ENCODE data around the gene MACROD1. TPM values are rescaled to one million over a fixed set of nuclear protein-coding genes. Genes with fewer than 3 reads are reported as not detected.
"Not testable (repeated sequence)": the region's sequence is repeated elsewhere in the genome, so short reads cannot be mapped to it uniquely, and the experiment has no call there.

Gene MACROD1
- polyA plus RNA-seq, 2 donors = 25.6 to 75.6 TPM

GRCh38 chr11:64047373-64047772 lies 118.5 kb downstream of the MACROD1 start:
- H3K27me3 ChIP-seq (ENCODE audit: control insufficient read depth in 1 of 2, insufficient read depth in 2 of 2, low read length in 2 of 2); H3K4me3 ChIP-seq (ENCODE audit: low read depth in 1 of 2, low read length in 2 of 2); H3K27ac ChIP-seq (ENCODE audit: low read depth in 2 of 2, low read length in 1 of 2); H3K9me3 ChIP-seq (ENCODE audit: control insufficient read depth in 2 of 2, insufficient read depth in 1 of 2, low read depth in 1 of 2, low read length in 1 of 2); H3K4me1 ChIP-seq (ENCODE audit: control insufficient read depth in 2 of 2, insufficient read depth in 2 of 2, low read length in 1 of 2); H3K36me3 ChIP-seq (ENCODE audit: control insufficient read depth in 2 of 2, insufficient read depth in 2 of 2, low read length in 1 of 2): not testable (repeated sequence)
- 90 to 91% methylated on average over 8 of the region's 8 CpGs for WGBS, 2 donors

- Histone ChIP-seq H3K9me3 (ENCODE audit: control insufficient read depth in 2 of 2, insufficient read depth in 1 of 2, low read depth in 1 of 2, low read length in 1 of 2) (no peaks in the 10 kb centered on the region), H3K36me3 (ENCODE audit: control insufficient read depth in 2 of 2, insufficient read depth in 2 of 2, low read length in 1 of 2) (no peaks in the 10 kb centered on the region), H3K4me3 (ENCODE audit: low read depth in 1 of 2, low read length in 2 of 2) (no peak overlapping the region), H3K27me3 (ENCODE audit: control insufficient read depth in 1 of 2, insufficient read depth in 2 of 2, low read length in 2 of 2) (no peaks in the 10 kb centered on the region), H3K4me1 (ENCODE audit: control insufficient read depth in 2 of 2, insufficient read depth in 2 of 2, low read length in 1 of 2) (no peaks in the 10 kb centered on the region), H3K27ac (ENCODE audit: low read depth in 2 of 2, low read length in 1 of 2) (no peak overlapping the region)
- 95% methylated on average over 2 of the region's 2 CpGs for WGBS, 2 donors
Observed at GRCh38 chr11:64045700-64046099, 120.2 kb downstream of the MACROD1 start.

GRCh38 chr11:64044730-64045393 lies 121.1 kb downstream of the MACROD1 start:
- no peaks in the 10 kb centered on the region for H3K27me3 ChIP-seq (ENCODE audit: control insufficient read depth in 1 of 2, insufficient read depth in 2 of 2, low read length in 2 of 2)
- H3K27ac ChIP-seq (ENCODE audit: low read depth in 2 of 2, low read length in 1 of 2) = no peak overlapping the region
- WGBS, 2 donors = 71 to 73% methylated on average over 18 of the region's 18 CpGs
- H3K9me3 ChIP-seq (ENCODE audit: control insufficient read depth in 2 of 2, insufficient read depth in 1 of 2, low read depth in 1 of 2, low read length in 1 of 2) = no peaks in the 10 kb centered on the region
- no peak overlapping the region for H3K4me3 ChIP-seq (ENCODE audit: low read depth in 1 of 2, low read length in 2 of 2)
- no peaks in the 10 kb centered on the region for H3K36me3 ChIP-seq (ENCODE audit: control insufficient read depth in 2 of 2, insufficient read depth in 2 of 2, low read length in 1 of 2)
- H3K4me1 ChIP-seq (ENCODE audit: control insufficient read depth in 2 of 2, insufficient read depth in 2 of 2, low read length in 1 of 2) = no peaks in the 10 kb centered on the region

GRCh38 chr11:64043545-64043944 lies 122.4 kb downstream of the MACROD1 start:
- Histone ChIP-seq H3K36me3 (ENCODE audit: control insufficient read depth in 2 of 2, insufficient read depth in 2 of 2, low read length in 1 of 2) (no peaks in the 10 kb centered on the region), H3K27me3 (ENCODE audit: control insufficient read depth in 1 of 2, insufficient read depth in 2 of 2, low read length in 2 of 2) (no peaks in the 10 kb centered on the region), H3K9me3 (ENCODE audit: control insufficient read depth in 2 of 2, insufficient read depth in 1 of 2, low read depth in 1 of 2, low read length in 1 of 2) (no peaks in the 10 kb centered on the region), H3K4me1 (ENCODE audit: control insufficient read depth in 2 of 2, insufficient read depth in 2 of 2, low read length in 1 of 2) (no peaks in the 10 kb centered on the region), H3K27ac (ENCODE audit: low read depth in 2 of 2, low read length in 1 of 2) (no peak overlapping the region), H3K4me3 (ENCODE audit: low read depth in 1 of 2, low read length in 2 of 2) (no peak overlapping the region)
- WGBS, 2 donors = 90% methylated on average over 5 of the region's 5 CpGs

- H3K4me1 ChIP-seq (ENCODE audit: control insufficient read depth in 2 of 2, insufficient read depth in 2 of 2, low read length in 1 of 2) = no peaks in the 10 kb centered on the region
- no peak overlapping the region for H3K27ac ChIP-seq (ENCODE audit: low read depth in 2 of 2, low read length in 1 of 2)
- no peaks in the 10 kb centered on the region for H3K36me3 ChIP-seq (ENCODE audit: control insufficient read depth in 2 of 2, insufficient read depth in 2 of 2, low read length in 1 of 2)
- 73 to 82% methylated on average over 4 of the region's 4 CpGs for WGBS, 2 donors
- H3K4me3 ChIP-seq (ENCODE audit: low read depth in 1 of 2, low read length in 2 of 2) = no peak overlapping the region
- H3K27me3 ChIP-seq (ENCODE audit: control insufficient read depth in 1 of 2, insufficient read depth in 2 of 2, low read length in 2 of 2) = no peaks in the 10 kb centered on the region
- H3K9me3 ChIP-seq (ENCODE audit: control insufficient read depth in 2 of 2, insufficient read depth in 1 of 2, low read depth in 1 of 2, low read length in 1 of 2) = peaks cover 0 to 4% of the 10 kb centered on the region in 2 donors
Observed at GRCh38 chr11:64042301-64042700, 123.6 kb downstream of the MACROD1 start.

- Histone ChIP-seq H3K36me3 (ENCODE audit: control insufficient read depth in 2 of 2, insufficient read depth in 2 of 2, low read length in 1 of 2) (no peaks in the 10 kb centered on the region), H3K27me3 (ENCODE audit: control insufficient read depth in 1 of 2, insufficient read depth in 2 of 2, low read length in 2 of 2) (no peaks in the 10 kb centered on the region), H3K4me3 (ENCODE audit: low read depth in 1 of 2, low read length in 2 of 2) (no peak overlapping the region), H3K27ac (ENCODE audit: low read depth in 2 of 2, low read length in 1 of 2) (no peak overlapping the region), H3K4me1 (ENCODE audit: control insufficient read depth in 2 of 2, insufficient read depth in 2 of 2, low read length in 1 of 2) (no peaks in the 10 kb centered on the region), H3K9me3 (ENCODE audit: control insufficient read depth in 2 of 2, insufficient read depth in 1 of 2, low read depth in 1 of 2, low read length in 1 of 2) (peaks cover 0 to 4% of the 10 kb centered on the region in 2 donors)
- 90 to 94% methylated on average over 9 of the region's 9 CpGs for WGBS, 2 donors
Observed at GRCh38 chr11:64041846-64042245, 124.1 kb downstream of the MACROD1 start.

GRCh38 chr11:64040684-64041322 lies 125.1 kb downstream of the MACROD1 start:
- peaks cover 0 to 7% of the 10 kb centered on the region in 2 donors for H3K27me3 ChIP-seq (ENCODE audit: control insufficient read depth in 1 of 2, insufficient read depth in 2 of 2, low read length in 2 of 2)
- H3K4me1 ChIP-seq (ENCODE audit: control insufficient read depth in 2 of 2, insufficient read depth in 2 of 2, low read length in 1 of 2) = no peaks in the 10 kb centered on the region
- 64 to 69% methylated on average over 19 to 20 of the region's 20 CpGs for WGBS, 2 donors
- no peak overlapping the region for H3K4me3 ChIP-seq (ENCODE audit: low read depth in 1 of 2, low read length in 2 of 2)
- H3K27ac ChIP-seq (ENCODE audit: low read depth in 2 of 2, low read length in 1 of 2) = no peak overlapping the region
- H3K9me3 ChIP-seq (ENCODE audit: control insufficient read depth in 2 of 2, insufficient read depth in 1 of 2, low read depth in 1 of 2, low read length in 1 of 2) = peaks cover 0 to 4% of the 10 kb centered on the region in 2 donors
- H3K36me3 ChIP-seq (ENCODE audit: control insufficient read depth in 2 of 2, insufficient read depth in 2 of 2, low read length in 1 of 2) = no peaks in the 10 kb centered on the region

GRCh38 chr11:64039012-64039665 lies 126.8 kb downstream of the MACROD1 start:
- 78 to 81% methylated on average over 16 of the region's 16 CpGs for WGBS, 2 donors

GRCh38 chr11:64038500-64038899 lies 127.4 kb downstream of the MACROD1 start:
- Histone ChIP-seq H3K27me3 (ENCODE audit: control insufficient read depth in 1 of 2, insufficient read depth in 2 of 2, low read length in 2 of 2) (peaks cover 0 to 13% of the 10 kb centered on the region in 2 donors), H3K4me1 (ENCODE audit: control insufficient read depth in 2 of 2, insufficient read depth in 2 of 2, low read length in 1 of 2) (peaks cover 0 to 3% of the 10 kb centered on the region in 2 donors), H3K27ac (ENCODE audit: low read depth in 2 of 2, low read length in 1 of 2) (no peak overlapping the region), H3K36me3 (ENCODE audit: control insufficient read depth in 2 of 2, insufficient read depth in 2 of 2, low read length in 1 of 2) (no peaks in the 10 kb centered on the region), H3K9me3 (ENCODE audit: control insufficient read depth in 2 of 2, insufficient read depth in 1 of 2, low read depth in 1 of 2, low read length in 1 of 2) (peaks cover 0 to 4% of the 10 kb centered on the region in 2 donors), H3K4me3 (ENCODE audit: low read depth in 1 of 2, low read length in 2 of 2) (no peak overlapping the region)
- WGBS, 2 donors = 97 to 100% methylated on average over 4 of the region's 4 CpGs

More at GRCh38 chr11:64039012-64039665, 126.8 kb downstream of the MACROD1 start:
- Histone ChIP-seq H3K36me3 (ENCODE audit: control insufficient read depth in 2 of 2, insufficient read depth in 2 of 2, low read length in 1 of 2) (no peaks in the 10 kb centered on the region), H3K4me3 (ENCODE audit: low read depth in 1 of 2, low read length in 2 of 2) (no peak overlapping the region), H3K4me1 (ENCODE audit: control insufficient read depth in 2 of 2, insufficient read depth in 2 of 2, low read length in 1 of 2) (peaks cover 0 to 3% of the 10 kb centered on the region in 2 donors), H3K27ac (ENCODE audit: low read depth in 2 of 2, low read length in 1 of 2) (no peak overlapping the region), H3K27me3 (ENCODE audit: control insufficient read depth in 1 of 2, insufficient read depth in 2 of 2, low read length in 2 of 2) (peaks cover 0 to 13% of the 10 kb centered on the region in 2 donors), H3K9me3 (ENCODE audit: control insufficient read depth in 2 of 2, insufficient read depth in 1 of 2, low read depth in 1 of 2, low read length in 1 of 2) (peaks cover 0 to 4% of the 10 kb centered on the region in 2 donors)
